Testis (tissue), 2 donors: ENCODE results near the gene DPF1.

Experiments used
- CTCF ChIP-seq, 3 experiments: fragments of 450-650 bp in 2 of 3; fragments of 200-600 bp in 1 of 3; sonication (generic) in 1 of 3; IDR thresholded peaks; one replicate each; pipeline ENCODE4 v1.5.1; 2016 to 2019; ENCODE audit warnings: antibody characterized with exemption in 3 of 3, mild to moderate bottlenecking in 2 of 3, moderate library complexity in 1 of 3
- POLR2A ChIP-seq: fragments of 450-650 bp; IDR thresholded peaks from one replicate; pipeline ENCODE4 v1.6.1; 2017; ENCODE audit warnings: antibody characterized with exemption, mild to moderate bottlenecking, moderate library complexity

- no peak for TF ChIP-seq CTCF (IDR thresholded peaks at IDR 0.05)
- no peak for TF ChIP-seq POLR2A
Measured at GRCh38 chr19:38213911-38214625, 10.0 kb downstream of the DPF1 start.
